Raji (cell line): Measurements from ENCODE around the gene BZW1.

Source experiments
- POLR2A ChIP-seq: IDR thresholded peaks from 2 replicates; pipeline ENCODE4 v1.6.1; 2011; ENCODE audit warnings: low read depth, low read length, control low read depth; ENCODE audit not compliant: insufficient read depth

The BZW1 gene

DNA sequence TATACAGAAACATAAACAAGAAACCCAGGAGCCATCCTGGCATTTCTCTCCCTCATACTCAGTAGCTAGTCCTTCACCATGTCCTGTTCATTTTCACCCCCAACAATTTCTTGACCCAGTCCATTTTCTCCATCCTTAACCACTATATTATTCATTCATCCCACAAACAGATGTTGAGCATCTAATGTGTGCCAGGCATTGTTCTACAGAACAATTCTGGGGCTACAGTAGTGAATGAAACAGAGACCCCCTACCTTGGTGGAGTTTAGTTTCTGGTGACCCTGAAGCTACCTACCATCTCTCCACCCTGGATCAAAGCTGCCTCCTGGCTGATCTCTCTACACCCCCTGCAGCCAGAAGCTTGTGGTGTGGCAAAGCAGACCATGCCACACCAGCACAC is 27.5 kb upstream of the BZW1 start:
- no peak for TF ChIP-seq POLR2A

DNA sequence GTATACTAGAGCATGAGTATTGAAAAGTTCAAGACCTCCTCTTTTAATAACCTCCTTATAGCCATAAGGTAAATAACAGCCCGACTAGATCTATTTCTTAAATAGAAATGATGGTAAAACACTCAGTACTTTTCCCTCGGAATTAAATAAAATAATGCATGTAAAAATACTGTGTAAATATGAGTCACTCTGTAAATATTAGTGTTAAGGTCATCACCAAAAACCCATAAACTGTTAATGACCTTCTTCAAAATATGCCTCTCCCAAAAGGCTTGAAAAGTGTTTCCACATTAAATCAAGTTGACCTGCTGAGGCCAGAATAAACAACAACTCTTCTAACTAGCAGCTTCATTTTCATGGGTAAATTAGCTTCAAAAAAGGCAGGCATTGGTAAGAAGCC is 25.3 kb upstream of the BZW1 start:
- TF ChIP-seq POLR2A, result no peak

DNA sequence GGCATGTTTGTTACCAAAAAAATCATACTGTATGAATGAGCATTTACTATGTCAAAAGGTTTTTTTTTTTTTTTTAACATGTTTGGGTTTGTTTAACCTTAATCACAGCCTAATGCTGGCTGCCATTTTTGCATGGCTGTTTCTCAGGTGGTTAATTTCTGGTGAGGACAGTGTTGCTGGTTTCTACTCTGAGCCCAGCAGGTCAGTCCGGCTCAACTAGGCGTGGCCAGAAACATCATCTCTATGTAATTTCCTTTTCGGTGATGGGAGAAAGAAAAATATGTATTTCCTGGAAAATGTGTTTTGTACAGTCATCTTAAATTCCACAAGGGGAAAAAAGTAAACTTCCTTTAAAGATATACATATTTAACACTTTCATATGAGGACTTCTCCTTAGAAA is 24.9 kb upstream of the BZW1 start:
- no peak for TF ChIP-seq POLR2A

DNA sequence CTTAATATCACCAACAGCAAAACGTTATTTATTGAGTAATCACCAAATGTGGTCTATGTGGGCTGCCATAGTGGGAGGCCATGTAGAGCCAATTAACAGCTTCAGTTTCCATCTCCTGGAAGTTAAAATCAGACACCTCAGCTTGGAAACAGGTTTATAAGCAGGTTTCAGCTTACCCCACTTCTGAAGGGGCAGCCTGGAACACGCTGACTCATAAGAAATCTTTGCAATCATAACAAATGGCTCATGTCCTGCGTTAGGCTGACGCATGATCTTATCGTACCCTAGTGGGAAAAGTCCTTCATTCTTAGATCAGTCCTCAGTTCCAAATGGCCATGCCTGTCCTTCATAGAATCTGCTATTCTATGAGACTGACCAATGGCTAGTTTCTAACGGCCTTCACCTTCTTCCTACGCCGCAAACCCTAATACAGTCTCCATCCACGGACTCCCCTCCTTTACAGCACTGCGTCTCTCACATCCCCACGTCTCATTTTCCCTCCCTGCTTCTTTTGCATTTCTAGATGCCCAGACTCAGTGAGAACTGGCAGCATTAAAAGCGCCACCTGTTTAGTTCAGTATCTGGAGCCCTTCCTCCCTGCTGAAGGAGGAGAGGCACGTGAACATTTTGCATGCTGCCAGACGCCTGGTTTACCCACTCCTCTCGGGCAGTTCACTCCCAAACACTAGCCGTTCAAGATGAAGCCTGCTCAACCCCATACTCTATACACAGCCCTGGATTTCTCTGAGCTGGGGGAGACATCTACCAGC is 24.2 kb upstream of the BZW1 start:
- TF ChIP-seq POLR2A, result no peak

DNA sequence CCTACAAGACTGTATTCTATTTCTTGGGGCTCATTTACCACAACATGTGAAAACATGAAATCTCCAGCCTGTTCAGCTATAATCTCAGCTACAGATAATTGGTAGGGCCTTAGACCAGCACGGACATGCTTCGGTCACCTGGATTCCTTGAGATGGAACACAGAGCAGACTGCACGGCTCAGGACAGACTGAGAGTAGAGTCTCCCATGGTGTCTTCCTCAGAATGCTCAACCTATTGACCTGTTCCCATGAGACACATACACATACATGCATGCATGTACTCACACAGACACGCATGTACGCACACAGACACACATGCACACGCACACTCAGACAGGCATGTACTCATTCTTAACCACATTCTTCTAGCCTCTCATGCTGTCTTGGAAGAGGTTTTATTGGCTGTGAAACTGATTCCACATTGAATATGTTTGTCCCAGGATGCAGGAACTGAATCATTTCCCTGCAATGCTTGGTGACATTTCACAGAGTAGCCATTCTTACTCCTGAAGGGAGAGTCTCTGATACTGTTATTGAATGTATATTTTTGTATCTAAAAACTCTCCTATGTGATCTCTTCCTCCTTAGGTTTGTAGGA is 23.5 kb upstream of the BZW1 start:
- TF ChIP-seq POLR2A, result no peak

DNA sequence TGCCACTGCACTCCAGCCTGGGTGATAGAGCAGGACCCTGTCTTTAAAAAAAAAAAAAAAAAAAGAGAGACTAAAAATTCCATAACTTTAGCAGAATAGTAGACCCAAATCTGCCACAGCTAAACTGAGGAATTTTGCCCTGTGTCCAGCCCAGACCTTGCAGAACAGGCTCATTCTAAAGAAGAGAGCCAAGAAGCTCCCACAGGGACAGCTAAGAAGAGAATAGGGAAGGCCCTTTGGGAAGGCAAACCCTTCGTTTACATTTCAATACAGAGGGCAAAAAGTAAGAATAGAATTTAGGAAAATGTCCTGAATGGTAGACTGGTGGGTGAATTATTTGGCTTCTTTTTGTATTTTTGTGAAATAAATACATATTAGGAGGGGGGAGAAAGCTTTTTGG is 21.5 kb upstream of the BZW1 start:
- TF ChIP-seq POLR2A, result no peak

DNA sequence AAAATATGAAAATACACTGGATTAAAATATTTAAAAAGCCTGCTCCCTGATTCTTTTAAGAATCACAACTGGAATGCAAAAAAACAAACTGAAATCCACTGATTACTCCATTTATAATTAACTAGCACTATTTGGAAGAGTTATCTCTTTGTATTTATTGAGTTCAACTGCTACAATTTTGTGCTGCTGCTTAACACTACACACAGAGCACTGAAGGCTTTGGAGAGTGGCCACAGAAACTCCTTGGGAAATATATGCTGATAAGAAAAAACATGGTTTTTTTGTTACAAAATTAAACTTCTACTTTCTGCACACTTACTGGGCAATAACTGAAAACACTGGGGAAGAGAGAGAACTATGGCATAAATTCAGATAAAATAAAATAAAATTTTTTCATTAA is 19.8 kb upstream of the BZW1 start:
- no peak for TF ChIP-seq POLR2A

DNA sequence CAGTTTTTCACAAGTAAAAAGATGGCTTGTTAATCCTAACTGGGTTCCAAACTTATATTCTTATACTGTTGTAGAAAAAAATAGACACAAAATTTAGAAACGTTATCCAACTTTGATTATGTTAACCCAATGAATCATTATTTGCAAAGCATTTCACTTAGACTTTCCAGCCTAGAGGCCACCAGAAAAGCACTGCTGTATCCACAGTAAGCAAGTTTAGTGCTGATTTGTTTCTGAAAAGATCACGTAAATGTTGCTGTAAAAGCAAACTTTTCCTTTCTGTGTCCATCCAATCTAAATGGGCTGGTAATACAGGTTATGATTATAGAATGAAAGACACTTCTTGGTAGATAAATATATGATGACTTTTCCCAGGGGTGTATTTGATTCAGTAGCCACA is 17.6 kb upstream of the BZW1 start:
- no peak for TF ChIP-seq POLR2A

DNA sequence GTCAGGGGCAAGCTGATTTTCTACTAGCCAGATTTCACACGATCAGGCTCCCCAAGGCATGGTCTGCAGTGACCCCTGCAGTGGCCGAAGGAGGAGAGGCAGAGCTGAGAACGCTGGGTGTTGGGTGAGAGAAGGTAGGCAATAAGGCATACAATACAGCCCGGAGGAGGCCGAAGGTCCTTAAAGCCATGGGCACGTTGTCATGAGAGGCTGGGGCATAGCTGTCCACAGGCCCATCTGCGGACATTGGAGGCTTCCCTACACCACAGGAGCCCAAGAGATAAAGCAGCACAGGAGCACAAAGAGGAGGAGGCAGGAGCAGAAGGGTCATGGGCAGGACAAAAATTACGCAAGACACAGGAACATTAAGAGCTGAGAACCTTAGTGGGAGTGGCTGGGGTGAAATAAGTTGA is 16.7 kb upstream of the BZW1 start:
- no peak for TF ChIP-seq POLR2A

DNA sequence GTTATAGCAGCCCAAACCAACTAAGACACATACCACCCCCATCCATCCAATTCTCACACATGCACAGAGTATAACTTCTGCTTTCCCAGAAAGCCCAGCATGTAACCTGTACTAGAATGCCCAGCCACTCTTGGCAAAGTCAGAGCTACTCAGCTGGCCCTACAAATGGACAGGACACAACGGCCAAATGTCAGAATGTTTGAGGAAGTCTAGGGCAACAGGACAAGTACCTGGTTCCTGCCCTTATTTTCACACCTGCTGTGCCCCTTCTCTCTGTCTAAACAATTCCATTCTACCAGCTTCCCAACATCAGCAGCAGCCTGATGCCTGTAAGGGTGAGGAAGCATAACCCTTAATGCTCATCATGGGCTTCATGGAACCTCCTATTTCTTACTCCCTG is 15.1 kb upstream of the BZW1 start:
- no peak for TF ChIP-seq POLR2A

DNA sequence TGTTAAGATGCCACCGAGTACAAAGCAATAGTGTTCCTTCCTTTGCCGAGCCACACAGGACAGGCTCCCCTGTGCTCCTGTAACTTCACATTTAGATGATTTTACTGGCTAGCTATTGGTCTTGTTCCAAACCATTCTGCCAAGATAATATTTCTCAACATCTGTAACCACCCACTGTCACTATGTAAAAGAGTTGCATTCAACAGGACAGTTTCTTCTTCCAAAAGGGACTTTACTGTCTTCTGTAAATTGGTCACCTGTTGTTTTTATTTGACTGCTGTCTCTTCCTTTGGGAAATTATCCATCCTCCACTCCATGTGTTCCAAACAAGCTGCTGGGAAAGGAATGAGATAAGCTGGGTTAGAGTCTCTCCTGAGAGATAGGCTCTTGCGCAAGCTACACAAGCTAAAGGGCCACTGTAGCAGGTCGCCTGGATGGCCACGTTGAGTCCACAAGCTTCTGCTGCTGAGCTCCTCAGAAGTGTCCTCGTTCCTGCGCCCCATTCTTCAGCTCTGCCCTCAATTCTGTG is 14.4 kb upstream of the BZW1 start:
- no peak for TF ChIP-seq POLR2A

DNA sequence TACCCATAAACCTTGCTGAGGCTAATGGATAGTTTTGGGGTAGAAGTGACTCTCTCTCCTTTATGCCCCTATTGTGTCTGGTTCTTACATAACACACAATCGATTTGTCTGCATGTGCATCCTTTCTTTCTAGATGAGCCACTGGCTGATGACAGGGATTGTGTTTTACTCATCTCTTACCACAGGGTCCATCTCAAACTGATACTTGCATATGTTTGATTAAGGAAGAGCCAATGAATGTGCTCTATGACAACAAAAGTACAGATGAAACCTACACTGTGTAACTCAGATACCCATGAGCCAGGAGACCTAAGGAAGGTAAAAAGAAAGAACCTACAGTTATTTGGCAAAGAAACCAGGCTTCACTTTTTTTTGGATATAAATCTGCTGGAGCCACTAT is 13.2 kb upstream of the BZW1 start:
- TF ChIP-seq POLR2A, result no peak

DNA sequence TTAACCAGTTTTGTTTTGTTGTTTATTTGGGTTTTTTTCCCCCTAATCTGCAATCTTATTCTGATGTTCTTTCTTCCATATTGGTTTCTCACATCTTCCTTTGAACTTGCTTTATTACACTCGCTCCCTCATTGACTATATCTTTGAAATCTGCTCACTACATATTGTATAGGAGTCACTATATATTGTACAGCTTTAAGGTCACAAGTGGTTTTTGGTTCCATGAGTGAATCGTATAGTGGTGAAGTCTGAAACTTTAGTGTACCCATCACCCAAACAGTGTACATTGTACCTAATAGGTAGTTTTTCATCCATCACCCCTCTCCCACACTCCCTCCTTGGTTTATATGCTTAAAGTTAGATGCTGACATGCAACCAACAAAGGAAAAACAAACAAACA is 11.3 kb upstream of the BZW1 start:
- no peak for TF ChIP-seq POLR2A

DNA sequence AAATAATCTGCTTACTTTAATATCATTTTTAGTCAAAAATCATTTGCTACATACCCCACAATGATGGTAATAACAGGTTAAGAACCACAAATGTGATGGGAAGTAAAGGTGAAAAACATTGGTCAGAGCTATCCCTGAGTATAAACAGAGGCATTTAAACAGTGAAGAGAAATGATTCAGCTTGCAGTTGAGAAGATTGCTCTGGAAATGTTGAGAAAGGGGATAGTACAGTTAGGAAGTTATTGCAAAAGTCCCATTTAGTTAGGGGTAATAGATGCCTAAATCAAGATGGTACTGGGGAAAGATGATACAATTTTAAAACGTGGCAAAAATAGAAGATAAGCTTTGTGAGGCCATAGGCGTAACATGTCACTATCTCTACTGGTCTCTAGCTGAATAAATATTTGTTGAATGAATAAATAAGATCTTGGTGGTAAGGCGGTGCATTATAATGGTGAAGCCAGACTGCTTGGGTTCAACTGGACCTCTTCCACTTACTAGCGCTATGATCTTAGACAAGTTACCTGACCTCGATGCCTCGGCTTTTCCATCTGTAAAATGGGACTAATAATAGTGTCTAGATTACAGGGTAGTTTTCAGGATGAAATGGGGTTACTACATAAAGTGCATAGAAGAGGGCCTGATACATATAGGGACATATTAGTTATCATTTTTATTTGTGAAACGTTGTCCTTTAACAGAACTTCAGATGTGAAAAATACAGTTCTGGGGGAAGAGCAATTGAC is 2.0 kb upstream of the BZW1 start:
- no peak for TF ChIP-seq POLR2A

DNA sequence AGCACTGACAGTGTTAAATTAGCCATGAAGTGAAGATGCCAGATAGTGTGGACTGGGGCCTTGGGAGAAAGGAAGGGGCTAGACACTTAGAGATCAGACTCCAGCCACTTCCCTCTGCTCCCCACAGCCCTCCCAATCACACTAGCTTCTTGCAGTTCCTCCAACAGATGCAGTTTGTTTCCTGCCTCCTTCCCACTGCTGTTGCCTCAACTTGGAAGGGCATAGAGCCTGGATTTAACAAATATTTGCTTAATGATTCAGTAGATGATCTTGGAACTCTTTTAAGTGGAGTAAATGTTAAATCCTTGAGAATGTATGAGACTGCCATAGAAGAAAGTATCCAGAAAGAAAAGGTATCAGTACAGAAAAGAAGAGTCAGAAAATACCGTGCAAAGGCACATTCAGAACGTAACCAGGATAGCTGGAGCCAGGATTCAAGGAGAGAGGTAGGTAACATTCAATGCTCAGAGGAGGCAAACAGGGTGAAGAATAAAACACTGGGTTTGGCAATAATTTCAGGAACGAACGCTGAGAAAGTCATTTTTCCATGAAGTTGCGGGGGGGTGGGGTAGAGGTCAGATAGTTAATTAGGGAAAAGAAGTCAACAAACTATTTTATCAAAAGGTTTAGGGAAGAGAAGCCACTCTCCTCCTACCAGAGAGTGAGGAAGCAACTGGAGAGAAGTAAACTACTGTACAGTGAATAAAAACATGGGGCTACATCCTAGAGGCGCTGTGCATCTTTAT is 1.3 kb upstream of the BZW1 start:
- TF ChIP-seq POLR2A, result no peak

DNA sequence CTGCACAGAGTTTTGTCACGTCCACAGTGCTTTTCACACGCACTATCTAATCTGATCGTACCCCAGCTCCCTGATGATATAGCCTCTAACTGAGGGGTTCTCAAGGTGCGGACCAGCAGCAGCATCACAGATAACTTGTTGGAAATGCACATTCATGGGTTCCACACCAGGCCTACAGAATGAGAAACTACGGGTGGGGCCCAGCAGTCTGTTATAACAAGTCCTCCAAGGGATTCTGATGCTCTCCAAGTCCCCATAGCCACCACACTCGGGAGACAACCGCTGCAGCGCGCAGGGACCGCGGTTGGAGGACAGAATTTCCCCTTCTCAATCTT is 745 bp upstream of the BZW1 start:
- TF ChIP-seq POLR2A, result no peak; the same call in 1 of the 2 replicates
